ENCODE results near the gene SMPDL3A. TPM values are rescaled to one million over a fixed set of nuclear protein-coding genes. Genes with fewer than 3 reads are reported as not detected.

Gene SMPDL3A
- total RNA-seq, 1 experiment from 2014 or later, result 0.59 TPM

DNA sequence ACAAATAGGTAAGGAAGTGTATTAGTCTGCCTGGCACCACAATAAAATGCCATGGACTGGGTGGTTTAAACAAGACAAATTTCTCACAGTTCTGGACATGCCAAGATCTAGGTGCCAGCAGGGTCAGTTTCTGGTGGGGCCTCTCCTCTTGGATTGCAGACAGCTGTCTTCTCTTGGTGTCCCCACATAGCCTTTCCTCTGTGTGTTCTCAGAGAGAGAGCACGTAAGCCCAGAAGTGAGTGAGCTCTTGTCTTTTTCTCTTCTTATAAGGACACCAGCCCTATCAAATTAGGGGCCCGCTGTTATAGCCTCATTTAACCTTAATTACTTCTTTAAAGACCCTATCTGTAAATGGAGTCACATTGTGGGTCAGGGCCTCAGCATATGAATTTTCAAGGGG is 28.3 kb downstream of the SMPDL3A start:
- no peak overlapping the region for H3K56ac ChIP-seq (ENCODE audit: insufficient read length, low read depth, low read length)
- no peak overlapping the region for H2AK5ac ChIP-seq (ENCODE audit: insufficient read length, low read length)
- H3K4me2 ChIP-seq (ENCODE audit: insufficient read depth, insufficient read length, low read length), result no peak overlapping the region
- no peak overlapping the region; a peak in 1 of 7 replicates for H3K27ac Mint-ChIP-seq
- no peaks in the 10 kb centered on the region for H3K79me2 ChIP-seq (ENCODE audit: insufficient read depth, low read length)
- no peaks in the 10 kb centered on the region; the same call in 1 of the 2 replicates for H3K4me1 ChIP-seq (ENCODE audit: insufficient read depth, low read length)
- TF ChIP-seq, protein P1, sequence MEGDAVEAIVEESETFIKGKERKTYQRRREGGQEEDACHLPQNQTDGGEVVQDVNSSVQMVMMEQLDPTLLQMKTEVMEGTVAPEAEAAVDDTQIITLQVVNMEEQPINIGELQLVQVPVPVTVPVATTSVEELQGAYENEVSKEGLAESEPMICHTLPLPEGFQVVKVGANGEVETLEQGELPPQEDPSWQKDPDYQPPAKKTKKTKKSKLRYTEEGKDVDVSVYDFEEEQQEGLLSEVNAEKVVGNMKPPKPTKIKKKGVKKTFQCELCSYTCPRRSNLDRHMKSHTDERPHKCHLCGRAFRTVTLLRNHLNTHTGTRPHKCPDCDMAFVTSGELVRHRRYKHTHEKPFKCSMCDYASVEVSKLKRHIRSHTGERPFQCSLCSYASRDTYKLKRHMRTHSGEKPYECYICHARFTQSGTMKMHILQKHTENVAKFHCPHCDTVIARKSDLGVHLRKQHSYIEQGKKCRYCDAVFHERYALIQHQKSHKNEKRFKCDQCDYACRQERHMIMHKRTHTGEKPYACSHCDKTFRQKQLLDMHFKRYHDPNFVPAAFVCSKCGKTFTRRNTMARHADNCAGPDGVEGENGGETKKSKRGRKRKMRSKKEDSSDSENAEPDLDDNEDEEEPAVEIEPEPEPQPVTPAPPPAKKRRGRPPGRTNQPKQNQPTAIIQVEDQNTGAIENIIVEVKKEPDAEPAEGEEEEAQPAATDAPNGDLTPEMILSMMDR (conservative IDR thresholded peaks at IDR 0.05), result no peak
- H3K27ac ChIP-seq (ENCODE audit: insufficient read length, low read depth, low read length), result no peak overlapping the region
- no peak overlapping the region for H2BK20ac ChIP-seq (ENCODE audit: low read depth, low read length, poor library complexity, severe bottlenecking)
- no peak overlapping the region for H2BK120ac ChIP-seq (ENCODE audit: low read depth, low read length, poor library complexity, severe bottlenecking)
- H2BK12ac ChIP-seq (ENCODE audit: insufficient read length, low read depth, low read length), result no peak overlapping the region
- no peak overlapping the region for H2BK5ac ChIP-seq (ENCODE audit: insufficient read length, low read length)
- no peaks in the 10 kb centered on the region for H3K79me1 ChIP-seq (ENCODE audit: insufficient read depth, low read depth, low read length, poor library complexity, severe bottlenecking)
- H3K14ac ChIP-seq (ENCODE audit: insufficient read depth, low read length), result no peak overlapping the region
- no peak overlapping the region for H3K4me3 Mint-ChIP-seq
- no peak overlapping the region for H3K4ac ChIP-seq (ENCODE audit: low read depth, low read length)
- H3K23me2 ChIP-seq (ENCODE audit: insufficient read length, low read depth, low read length, poor library complexity, severe bottlenecking), result no peaks in the 10 kb centered on the region
- no peak for DNase-seq
- H3K9ac ChIP-seq (ENCODE audit: extremely low read depth, insufficient read length, low read length), result no peak overlapping the region
- no peak overlapping the region for H2AFZ ChIP-seq (ENCODE audit: low read length)
- H3K23ac ChIP-seq (ENCODE audit: insufficient read length, low read depth, low read length), result no peak overlapping the region
- H3K4me1 Mint-ChIP-seq, result peaks cover 10 to 17% of the 10 kb centered on the region in 2 experiments
- no peaks in the 10 kb centered on the region for H3K9me3 Mint-ChIP-seq
- no peaks in the 10 kb centered on the region for H4K20me1 ChIP-seq (ENCODE audit: control insufficient read depth, insufficient read depth, insufficient read length)
- no peaks in the 10 kb centered on the region for H3K36me3 Mint-ChIP-seq (ENCODE audit: insufficient read depth in 1 of 3, low read depth in 3 of 3)
- no peak overlapping the region for H2BK15ac ChIP-seq (ENCODE audit: low read depth, low read length)
- no CpG with 5 or more reads among the region's 2 CpGs for WGBS (ENCODE audit: extremely low coverage, insufficient read length, low lambda C conversion rate)
- H3K18ac ChIP-seq (ENCODE audit: insufficient read length, low read depth, low read length), result no peak overlapping the region
- H3K9me3 ChIP-seq (ENCODE audit: control insufficient read depth, low read depth, low read length), result no peaks in the 10 kb centered on the region
- no peak overlapping the region for H3T11ph ChIP-seq (ENCODE audit: low read length)
- no peaks in the 10 kb centered on the region for H3K27me3 Mint-ChIP-seq (ENCODE audit: low read depth)
- H3K27me3 ChIP-seq (ENCODE audit: insufficient read depth, low read length), result no peaks in the 10 kb centered on the region
- H4K5ac ChIP-seq (ENCODE audit: insufficient read length, low read depth, low read length), result no peak overlapping the region
- H4K91ac ChIP-seq (ENCODE audit: insufficient read length, low read depth, low read length), result no peak overlapping the region
- H4K8ac ChIP-seq (replicated peaks; ENCODE audit: insufficient read length, low read depth, low read length), result no peak overlapping the region
